T47D (cell line): ENCODE data around the gene MRPS11.

Source experiments
- DNase-seq, 2 experiments: peaks; one replicate each; pipeline versions ENCODE4 v3.0.0 to v3.0.0-alpha.2; 2011 to 2012; ENCODE audit warnings: low read depth in 1 of 2, low spot score in 1 of 2
- JUND ChIP-seq: IDR thresholded peaks from 2 replicates; pipeline ENCODE4 v1.6.1; 2012; ENCODE audit warnings: low read depth
- in situ Hi-C: cut with HindIII; loops from 2 replicates; pipeline ENCODE4 v1.10.0; 2016; ENCODE audit warnings: low sequenced_read_pairs, low pct_unique_long_range_greater_than_20kb

The MRPS11 gene

DNA sequence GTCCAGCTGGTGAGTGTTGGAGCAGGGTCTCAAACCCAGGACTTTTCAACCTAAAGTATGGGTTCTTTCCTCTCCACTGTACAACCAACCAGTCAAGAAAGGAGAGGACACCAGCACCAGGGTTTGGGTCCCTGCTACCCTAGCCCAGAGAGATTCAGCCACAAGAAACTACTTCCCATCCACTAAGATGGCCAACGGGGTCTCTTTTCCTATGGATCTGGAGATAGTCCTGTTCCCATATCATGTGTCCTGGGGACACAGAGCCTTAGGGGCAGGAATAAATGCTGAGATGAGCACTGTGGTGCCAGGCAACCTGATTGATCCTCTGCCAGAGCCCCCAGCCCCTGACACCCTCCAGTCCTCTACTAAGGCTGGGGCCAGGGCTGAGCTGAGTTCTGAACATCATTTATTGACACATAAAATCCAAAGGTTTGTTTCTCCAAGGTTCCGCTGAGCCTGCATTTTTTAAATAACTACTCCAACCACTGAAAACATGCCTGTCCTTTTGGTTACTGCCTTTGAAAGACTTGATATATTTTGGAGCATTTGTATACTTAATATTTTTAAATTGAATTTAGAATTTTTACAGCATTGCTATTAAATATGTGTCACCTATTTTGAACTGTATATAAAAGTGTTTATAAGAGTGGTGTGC lies 26.3 kb upstream of the MRPS11 start:
- in situ Hi-C loops = no loop called here
- TF ChIP-seq JUND = no peak

DNA sequence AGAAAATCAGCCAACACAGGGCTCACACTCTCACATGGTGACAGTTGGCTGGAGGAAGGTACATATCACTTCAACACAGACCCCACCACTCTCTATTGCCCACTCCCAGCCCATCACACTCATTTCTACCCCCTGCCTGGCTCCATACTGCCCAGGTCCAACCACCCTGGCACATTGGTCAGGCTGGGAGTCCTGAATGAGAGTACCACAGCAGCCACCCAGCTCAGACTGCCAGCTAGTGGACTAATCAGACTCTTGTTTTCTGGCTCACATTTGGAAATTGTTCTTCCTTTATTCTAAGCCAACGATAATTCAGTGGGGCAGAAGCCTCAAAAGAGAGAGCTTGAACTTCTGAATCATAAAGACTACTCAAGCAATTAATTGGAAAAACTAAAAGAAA lies 20.3 kb upstream of the MRPS11 start:
- in situ Hi-C loops = no loop called here
- no peak for DNase-seq
- TF ChIP-seq JUND = no peak

More for the DNA sequence above, 26.3 kb upstream of the MRPS11 start:
- DNase-seq = no peak

DNA sequence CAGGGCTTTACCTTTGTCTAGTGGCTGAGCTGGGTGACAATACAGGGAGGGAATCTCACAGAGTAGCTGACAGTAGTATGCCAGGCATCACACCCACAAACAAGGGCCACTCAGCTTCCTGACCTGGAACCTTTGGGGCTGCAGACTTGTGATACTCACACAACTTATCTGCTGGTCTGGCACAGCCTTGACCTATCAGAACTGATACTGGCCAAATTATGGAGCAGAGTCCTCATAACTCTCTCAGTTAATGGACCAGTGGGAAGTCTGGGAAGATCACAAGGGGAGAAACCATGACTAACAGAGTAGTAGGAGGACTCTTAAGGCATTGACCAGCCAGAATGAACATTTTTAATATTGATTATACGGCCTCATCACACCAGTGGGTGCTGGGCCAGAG lies 19.8 kb upstream of the MRPS11 start:
- no peak for DNase-seq
- TF ChIP-seq JUND = no peak
- in situ Hi-C loops = no loop called here

- in situ Hi-C loops = no loop called here
- no peak for TF ChIP-seq JUND
- DNase-seq = no peak
These were observed 18.5 kb upstream of the MRPS11 start for GRCh38 chr15:88448991-88449461.

- DNase-seq = no peak
- in situ Hi-C loops = no loop called here
- TF ChIP-seq JUND = no peak
These were observed 17.9 kb upstream of the MRPS11 start for GRCh38 chr15:88449581-88449980.

DNA sequence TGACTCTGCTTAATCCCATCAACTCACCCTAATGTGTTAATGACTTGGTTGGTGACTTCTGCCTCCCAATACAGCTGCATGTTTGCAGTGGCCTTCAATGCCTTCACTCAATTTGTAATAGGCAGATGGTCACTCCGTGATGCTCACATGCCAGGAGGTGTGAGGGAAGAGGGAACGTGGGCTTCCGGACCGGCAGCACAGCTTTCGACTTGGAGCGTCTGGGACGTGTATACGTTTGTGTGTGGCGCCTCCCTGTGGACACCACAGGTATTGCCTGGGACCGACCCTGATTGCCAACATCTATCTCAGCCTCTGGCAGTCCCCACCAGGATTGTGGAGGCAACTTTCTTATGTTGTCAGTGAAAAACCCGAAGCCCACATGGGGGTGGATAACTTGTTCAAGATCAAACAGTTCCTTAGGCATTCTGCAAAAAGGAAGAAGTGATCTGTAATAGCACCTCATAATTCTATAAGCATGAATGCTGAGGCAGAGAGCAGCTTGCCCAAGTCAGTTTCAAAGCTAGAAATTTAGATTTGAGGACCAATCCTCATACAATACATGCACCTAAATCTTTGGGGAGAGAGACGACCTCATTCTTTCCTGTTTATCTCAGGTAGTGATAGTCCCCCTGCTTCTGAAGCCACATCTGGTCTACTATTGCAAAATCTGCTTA lies 17.2 kb upstream of the MRPS11 start:
- in situ Hi-C loops = no loop called here

GRCh38 chr15:88453651-88454050 lies 13.9 kb upstream of the MRPS11 start:
- no peak for TF ChIP-seq JUND
- DNase-seq = no peak
- in situ Hi-C loops = no loop called here

More for the DNA sequence above, 17.2 kb upstream of the MRPS11 start:
- DNase-seq = peak; percentile 31 to 64
- no peak for TF ChIP-seq JUND

GRCh38 chr15:88454236-88454635 lies 13.3 kb upstream of the MRPS11 start:
- no peak for TF ChIP-seq JUND
- no peak for DNase-seq
- in situ Hi-C loops = no loop called here

DNA sequence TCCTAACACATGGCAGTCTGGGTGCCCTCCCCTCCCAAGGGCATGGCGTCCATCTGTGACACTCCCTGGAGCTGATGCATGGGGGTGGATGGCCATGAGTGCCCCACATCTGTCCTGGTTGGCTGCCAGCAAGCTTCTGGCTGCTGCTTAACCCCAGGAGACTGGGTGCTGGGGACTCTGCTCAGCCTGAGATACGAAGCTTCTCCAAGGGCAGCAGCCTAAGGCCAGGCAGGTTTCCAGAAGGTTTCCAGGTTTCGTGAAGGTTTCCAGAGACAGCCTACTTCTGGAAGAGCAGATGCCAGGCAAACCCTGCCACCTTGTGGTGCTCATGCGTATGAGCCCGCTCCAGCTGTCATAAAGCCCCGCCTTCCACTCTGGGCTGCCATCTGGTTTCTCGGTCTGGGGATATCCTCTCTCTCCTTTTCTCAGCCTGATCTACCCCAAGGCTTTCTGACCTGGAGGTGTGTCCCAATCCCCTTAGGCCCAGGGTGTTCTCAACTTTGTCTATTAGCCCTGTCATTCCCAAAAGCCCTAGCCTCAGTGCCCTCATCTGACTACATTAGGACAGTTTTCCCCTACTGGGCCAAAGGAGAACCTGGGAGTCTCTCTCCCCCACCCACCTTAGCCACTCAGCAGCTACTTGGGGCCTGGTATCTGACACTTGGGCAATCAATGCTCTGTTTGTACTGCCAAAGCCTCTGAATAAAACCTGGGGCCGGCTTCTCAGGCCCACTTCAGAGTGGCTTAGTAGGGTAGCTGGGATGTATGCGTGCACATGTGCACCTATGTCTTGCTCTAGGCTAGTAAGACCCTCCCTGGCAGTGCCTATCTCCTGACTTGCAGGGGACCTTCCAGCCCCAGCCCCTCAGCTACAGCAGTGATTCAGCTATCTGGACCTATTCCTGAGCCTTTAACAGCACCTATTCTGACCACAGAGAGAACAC lies 12.4 kb upstream of the MRPS11 start:
- in situ Hi-C loops = no loop called here
- no peak for TF ChIP-seq JUND
- DNase-seq = peak; percentile 47 to 82

DNA sequence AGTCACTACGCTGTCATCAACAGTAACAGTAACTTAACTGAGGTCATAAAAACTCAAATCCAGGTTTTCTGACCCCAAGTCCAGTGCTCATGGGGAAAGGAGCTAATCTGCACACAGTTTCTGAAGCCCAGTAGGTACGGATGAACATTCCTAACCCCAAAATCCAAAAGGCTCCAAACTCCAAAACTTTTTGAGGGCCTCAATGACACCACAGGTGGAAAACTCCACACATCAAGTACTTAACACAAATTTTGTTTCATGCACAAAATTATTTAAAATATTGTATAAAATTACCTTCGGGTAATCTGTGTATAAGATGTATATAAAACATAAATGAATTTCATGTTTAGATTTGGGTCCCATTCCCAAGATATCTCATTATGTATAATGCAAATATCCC lies 10.8 kb upstream of the MRPS11 start:
- DNase-seq = no peak
- in situ Hi-C loops = no loop called here
- no peak for TF ChIP-seq JUND

DNA sequence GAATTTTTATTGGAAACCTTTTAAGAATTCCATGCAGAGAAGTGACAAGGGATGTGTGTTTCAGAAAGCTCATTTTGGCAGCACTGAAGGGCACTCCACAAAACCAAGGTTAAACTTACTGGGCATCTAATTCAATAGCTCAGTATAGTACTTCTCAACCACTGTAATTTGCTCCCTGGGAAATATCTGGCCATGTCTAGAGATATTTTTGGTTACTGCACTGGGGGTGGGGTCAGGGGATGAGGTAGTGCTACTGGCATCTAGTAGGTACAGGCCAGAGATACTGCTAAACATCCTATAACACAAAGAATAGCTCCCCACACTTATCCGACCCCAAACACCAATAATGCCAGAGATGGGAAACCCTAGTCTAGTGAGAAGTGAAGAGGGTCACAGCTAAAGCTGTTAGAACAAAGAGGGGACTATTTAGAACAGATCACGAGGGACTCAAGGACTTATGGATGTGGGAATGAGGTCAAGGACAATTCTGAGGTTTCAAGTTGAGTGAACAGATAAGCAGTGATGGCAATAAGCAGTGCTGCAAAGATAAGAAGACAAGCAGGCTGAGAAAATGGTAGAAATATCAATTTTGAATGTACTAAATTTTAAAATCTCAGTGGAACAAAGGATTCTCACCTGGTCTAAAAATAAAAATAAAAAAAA lies 3.5 kb upstream of the MRPS11 start:
- in situ Hi-C loops = no loop called here

GRCh38 chr15:88465633-88466224 lies 1.8 kb upstream of the MRPS11 start:
- peak in 1 of 2 experiments; percentile 43 for DNase-seq
- TF ChIP-seq JUND = no peak
- in situ Hi-C loops = no loop called here

More for the DNA sequence above, 3.5 kb upstream of the MRPS11 start:
- TF ChIP-seq JUND = no peak
- no peak for DNase-seq
